ENCODE data around the gene FEV.

- TF ChIP-seq CTCF (IDR thresholded peaks at IDR 0.05) (no peak), POLR2A (IDR thresholded peaks at IDR 0.05) (no peak)
Measured at GRCh38 chr2:219019436-219019835, 34.5 kb upstream of the FEV start.

Measured in prostate gland (tissue), 2 donors.